Measurements from ENCODE around the gene RARB.

The RARB gene

DNA sequence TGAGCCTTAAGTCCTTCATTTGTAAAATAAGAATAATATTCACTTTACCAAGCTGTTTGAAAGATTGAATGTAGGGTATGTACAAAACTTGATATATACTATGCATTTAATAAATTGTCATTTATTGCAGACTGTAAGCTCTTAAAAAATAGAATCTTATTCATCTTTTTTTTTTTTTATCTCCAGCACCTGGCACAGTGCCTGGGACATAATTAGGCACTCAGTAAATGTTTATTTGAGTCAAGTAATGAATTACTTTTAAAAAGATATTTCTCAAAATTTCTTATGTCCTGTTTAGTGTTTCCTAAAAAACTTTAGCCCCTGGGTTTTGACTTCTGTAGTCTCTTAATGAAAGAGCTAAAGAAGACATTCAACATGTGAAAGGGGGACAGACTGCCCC, 164.9 kb downstream of the RARB start:
- DNase-seq (ENCODE audit: low read depth in 3 of 3, low spot score in 1 of 3), result no peak

DNA sequence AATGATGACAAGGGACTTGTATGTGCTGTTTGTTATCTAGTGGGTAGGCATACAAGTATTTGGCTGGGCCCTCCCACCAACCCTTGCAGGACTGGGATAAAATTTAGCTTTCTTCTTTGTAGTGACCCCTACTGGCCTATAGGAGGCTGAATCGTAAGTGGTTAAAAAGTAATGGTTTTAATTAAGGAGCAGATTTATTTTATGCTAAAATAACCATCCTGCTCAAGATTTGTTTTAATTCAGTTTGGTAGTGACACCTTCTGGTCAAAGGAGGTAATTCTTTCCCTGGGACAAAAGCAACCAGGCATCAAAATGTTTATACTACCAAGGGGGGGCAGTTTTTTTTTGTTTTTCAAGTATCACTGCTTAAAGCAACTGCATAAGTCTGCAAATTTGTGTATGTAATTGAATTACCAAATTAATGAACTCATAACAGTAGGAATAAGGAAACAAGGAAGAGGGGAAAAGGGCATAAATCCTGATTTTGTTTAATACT, 166.0 kb downstream of the RARB start:
- no peak for DNase-seq (ENCODE audit: low read depth in 3 of 3, low spot score in 1 of 3)

DNA sequence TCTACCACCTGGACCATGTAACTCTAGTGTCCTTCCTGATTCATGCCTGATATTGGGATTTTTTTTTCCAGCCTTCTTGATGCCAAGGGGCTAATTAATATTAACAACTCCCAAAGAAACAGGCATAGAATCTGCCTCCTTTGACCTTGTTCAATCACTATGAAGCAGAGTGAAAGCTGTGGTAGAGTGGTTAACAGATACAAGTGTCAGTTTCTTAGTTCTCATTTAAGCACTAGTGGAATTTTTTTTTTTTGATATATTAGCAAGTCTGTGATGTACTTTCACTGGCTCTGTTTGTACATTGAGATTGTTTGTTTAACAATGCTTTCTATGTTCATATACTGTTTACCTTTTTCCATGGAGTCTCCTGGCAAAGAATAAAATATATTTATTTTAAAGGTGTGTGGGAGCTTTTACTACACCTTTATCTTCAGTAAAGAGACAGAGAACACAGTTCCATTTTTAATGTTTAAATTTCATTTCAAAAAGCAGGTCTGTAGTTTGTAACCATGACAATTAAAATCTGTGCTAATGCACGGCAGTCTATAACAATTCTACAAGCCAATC, 169.6 kb downstream of the RARB start:
- no peak for DNase-seq (ENCODE audit: low read depth in 3 of 3, low spot score in 1 of 3)

DNA sequence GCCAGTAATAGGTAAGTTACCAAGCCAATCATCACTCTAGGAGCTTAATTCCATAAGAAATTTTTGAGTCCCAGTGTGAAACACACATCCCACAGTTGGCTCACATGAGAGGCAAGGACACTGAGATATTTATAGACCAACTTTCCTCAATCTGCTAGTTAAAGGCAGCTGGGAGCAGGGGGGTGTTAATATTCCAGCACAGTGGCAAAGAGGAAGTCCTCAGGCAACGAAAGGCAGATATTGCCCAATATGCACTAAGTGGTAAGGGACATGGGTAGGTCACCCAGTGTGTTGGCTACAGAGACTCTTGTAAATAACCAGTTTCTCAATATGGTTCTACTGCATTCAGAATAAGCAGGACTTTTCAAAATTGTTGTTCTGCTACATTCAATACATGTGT, 175.6 kb downstream of the RARB start:
- no peak for DNase-seq (ENCODE audit: low read depth in 3 of 3, low spot score in 1 of 3)

DNA sequence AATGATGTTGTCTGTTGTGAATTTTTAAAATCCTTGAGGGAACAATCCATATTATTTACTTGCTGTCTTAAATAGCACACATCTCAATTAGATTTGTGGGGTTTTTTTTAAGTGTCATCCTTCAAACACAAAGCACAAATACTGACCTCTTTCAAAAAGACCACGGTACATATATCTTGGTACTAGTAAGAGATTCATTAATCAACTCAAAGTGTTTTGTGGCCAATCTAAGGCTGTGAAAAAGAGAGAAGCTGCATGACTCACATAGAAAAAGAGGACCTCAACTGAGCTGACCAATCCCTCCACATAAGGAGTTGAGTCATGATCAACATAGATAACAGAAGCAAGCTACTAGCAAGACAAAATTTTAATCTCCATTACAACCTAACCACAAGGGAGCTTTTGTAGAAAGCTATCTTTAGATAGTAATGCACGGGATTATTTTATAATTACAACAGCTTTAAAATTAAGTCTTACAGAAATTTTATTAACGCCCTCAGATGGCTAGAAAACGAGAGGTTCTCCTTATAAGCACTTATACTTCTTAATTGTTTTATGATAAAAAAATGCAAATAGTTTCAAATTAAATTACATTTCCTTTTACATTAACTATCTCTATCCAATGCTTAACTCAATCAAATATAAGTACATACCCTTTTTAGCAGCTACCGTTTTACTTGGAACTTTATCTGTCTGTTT, 176.2 kb downstream of the RARB start:
- DNase-seq (ENCODE audit: low read depth in 3 of 3, low spot score in 1 of 3), result no peak

DNA sequence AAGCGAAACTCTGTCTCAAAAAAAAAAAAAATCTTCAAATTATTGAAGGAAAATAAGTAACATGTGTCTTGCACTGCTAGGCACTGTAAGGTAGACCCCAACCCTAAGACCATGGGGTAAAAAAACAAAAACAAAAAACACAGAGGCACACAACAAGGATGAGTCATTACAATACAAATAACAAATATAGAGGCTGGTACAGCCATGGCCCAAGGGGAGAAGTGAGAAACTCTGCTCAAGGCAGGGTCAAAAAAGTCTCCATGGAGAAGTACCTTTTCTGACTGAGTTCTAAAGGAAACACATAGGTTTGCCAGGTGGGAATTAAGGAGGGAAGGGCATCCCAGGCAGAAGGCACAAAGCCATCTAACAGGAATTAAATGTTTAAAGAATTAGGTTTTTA, 182.1 kb downstream of the RARB start:
- no peak for DNase-seq (ENCODE audit: low read depth in 3 of 3, low spot score in 1 of 3)

DNA sequence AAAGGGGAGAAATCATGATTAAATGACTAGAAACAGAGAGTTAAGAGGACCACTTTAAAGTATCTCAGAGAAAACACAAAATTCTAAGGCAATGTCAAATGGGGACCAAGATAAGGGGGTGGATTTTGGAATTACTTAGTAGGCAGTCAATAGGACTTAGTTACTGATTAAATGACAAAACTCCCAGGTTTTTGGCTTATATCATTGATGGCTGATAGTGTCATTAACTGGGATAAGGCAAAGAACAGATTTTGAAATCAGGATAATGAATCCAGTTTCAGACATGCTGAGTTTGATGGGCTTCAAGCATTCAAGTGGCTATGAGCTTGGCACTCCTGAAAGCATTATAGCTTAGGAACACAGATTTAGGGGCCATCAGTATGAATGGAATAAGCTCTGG, 182.7 kb downstream of the RARB start:
- DNase-seq (ENCODE audit: low read depth in 3 of 3, low spot score in 1 of 3), result no peak

DNA sequence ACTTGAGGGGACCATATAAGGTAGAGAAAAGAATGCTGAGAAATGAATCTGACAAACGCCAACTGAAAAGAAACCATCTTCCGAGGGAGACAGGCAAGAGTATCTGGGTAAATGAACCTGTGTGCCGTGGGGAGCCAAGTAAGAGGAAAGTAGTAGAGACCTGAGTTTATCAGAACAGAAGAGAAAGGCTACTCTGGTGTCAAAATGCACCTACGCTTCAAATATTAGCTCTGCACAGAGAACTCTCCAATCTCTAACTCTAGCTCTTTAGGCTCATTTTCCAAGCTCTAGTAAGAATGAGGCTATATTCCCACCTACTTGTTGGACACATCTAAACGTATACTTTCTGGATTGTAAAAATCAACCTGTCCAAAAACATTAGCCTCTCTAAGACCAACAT, 183.1 kb downstream of the RARB start:
- no peak for DNase-seq (ENCODE audit: low read depth in 3 of 3, low spot score in 1 of 3)

DNA sequence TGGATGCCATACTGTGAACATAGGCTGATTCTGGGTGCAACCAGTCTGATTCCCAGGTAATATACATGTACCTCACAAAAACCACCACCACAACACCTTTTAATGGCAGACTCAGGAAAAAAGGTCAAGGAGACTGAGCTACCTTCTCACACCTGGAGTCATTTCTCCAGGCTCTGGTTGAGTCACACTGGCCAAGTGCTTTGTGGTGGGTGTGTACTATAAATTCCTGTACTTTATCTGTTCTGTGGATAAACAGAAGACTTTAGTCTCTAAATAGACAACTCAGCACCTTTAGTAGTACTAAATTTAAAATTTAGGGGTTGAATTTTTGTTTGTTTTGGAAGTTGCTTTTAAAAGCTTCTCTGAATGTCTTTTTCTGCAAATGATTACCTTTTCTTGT, 190.0 kb downstream of the RARB start:
- DNase-seq (ENCODE audit: low read depth in 3 of 3, low spot score in 1 of 3), result no peak

DNA sequence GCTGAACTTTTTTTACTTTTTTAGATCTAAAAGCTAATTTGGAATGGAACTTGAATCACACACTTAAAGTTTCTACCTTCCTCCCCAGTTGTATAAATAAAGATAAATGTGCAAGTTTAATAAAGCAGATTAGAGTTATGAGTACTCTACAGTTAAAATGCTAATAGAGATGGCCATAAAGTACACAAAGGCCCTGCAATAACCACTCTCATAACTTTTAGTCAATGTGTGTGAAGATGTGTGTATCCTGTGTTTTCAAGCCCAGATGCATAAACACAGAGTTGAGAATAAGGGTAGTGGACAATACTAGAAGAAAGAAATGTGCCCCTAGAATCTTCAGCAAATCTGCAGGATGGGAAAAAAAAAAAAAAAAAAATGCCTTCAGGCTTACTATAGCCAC, 191.3 kb downstream of the RARB start:
- no peak for DNase-seq (ENCODE audit: low read depth in 3 of 3, low spot score in 1 of 3)

DNA sequence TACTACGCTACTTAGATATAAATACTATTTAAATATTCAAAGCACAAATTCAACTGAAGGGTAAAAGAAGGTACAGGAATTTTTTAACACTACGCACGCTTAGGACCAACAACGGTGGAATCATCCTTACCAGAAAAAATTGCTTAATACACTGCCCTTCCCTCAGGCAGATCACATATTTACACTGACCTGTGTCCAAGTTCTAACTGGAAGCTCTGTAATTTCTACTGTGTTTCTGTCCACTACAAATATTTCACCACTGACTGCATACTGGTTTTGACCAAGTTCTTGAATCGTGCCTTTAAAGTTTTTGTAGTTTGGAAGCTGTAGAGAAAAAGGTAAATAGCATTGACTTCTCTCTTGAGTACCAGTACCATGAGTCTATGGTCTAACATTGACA, 192.4 kb downstream of the RARB start:
- no peak for DNase-seq (ENCODE audit: low read depth in 3 of 3, low spot score in 1 of 3)

DNA sequence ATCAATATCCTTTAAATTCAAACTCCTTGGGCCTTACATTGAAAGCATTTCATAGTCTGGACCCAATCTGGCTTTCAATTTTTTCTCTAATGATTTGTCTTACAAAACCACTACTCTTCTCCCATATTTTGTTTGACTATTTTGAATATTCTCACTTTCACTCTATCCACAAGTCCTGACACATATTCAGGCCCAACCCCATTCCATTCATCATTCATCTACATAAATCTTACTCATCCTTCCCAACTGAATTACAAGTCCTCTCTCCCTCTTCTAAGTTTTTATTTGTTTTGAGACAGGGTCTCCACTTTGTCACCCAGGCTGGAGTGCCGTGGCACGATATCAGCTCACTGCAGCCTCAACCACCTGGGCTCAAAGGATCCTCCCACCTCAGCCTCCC, 193.0 kb downstream of the RARB start:
- DNase-seq (ENCODE audit: low read depth in 3 of 3, low spot score in 1 of 3), result no peak

DNA sequence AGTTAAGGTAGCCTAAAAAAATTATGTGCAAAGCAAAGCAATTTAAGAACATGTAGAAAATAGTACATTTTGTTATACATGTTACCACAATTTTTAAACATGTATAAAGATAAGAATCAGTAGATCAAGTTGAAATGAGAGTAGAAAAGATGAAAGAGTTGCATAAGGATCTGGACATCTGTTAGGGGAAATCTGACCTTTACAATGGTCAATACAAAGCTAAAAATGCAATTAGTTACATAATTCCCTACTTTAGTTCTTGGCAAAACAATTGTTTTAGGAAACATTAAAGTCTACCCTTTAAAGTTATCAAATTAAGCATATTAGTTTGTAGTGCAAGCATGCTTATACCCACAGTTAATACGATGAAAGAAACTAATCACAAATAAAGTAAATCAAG, 203.9 kb downstream of the RARB start:
- DNase-seq (ENCODE audit: low read depth in 3 of 3, low spot score in 1 of 3), result no peak

DNA sequence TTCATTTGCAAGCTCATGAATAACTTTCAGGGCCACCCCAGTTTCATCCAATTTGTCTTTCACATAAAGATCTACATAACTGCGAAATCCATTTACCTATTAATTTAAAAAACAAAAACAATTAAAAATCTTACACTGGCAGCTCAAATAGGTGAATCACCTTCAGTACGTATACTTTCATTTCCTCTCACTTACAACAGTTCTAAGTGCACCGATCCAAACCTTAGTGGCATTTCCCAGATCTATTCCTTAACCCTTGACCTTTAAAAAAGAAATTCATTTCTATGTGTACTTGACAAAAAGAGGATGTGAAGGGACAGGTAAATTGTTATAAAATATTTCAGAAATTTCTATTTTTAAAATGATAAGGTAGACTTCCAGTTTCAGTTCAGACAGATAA, 205.9 kb downstream of the RARB start:
- DNase-seq (ENCODE audit: low read depth in 3 of 3, low spot score in 1 of 3), result no peak

DNA sequence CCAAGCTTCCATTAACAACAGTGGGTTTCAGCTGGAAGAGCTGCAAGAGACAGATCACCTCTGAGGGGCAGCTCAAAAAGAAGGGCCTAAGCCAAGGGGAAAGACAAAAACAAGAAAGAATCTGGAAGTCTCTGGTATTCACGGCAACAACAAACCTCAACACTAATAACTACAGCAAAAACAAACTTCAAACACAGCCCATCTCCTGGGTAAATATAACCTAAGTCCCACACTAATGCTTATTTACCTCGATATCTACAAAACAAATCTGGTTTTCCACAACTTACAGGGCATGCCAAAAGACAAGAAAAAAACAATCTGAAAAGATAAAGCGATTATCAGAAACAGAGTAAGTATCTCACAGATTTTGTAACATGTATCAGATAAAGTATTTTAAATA, 207.0 kb downstream of the RARB start:
- no peak for DNase-seq (ENCODE audit: low read depth in 3 of 3, low spot score in 1 of 3)

All from stimulated activated CD4-positive, alpha-beta T cell treated with anti-CD3 and anti-CD28 coated beads, TNF-alpha, amount 100 ng/mL, for 1 hour (primary cell).